ENCODE data around the gene SAMHD1.
"Not testable (repeated sequence)": the region's sequence is repeated elsewhere in the genome, so short reads cannot be mapped to it uniquely, and the experiment has no call there.

SAMHD1 gene

DNA sequence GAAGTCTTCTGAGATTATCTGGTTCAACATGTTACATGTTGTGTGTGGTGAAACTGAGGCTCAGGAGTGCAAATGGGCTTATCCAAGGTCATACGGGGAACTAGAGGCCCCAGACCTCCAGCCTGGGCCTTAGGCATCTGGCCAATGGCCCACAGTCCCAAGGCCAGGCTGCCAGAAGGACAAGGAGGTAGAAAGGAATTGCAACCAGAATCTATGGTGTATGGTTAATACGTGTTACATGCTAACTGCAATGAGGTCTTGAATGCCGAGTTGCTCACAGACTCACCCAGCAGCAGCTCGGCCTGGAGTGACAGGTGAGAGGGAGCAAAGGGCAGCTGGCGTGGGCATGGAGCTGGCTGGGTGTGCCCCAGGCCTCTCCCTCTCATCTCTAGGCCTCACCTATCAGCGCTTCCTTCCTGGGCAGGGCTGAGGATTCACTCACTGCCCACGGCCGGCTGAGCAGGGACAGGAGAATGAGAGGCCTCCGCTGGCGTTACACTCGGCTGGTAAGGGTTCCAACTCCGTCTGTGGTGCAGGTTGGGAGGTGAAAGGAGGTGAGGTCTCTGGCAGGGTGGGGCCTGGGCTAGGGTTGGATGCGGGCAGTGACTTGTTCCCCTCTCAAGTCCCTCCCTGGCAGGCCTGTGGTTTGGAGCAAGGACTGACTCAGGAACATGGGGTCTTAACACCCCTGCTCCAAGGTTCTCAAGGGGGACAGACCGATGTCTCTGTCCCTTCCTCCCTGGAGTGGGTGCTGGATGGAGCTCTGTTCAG is 75.6 kb downstream of the SAMHD1 start, which contains the start of gene TLDC2:
TSS of gene TLDC2 (plus strand) at position 437 of the 771 bp plus-strand sequence. CDS start at position 474, 37 bp downstream.
- TF ChIP-seq ZNF274 (IDR thresholded peaks at IDR 0.05; ENCODE audit: low read depth, low read length) = no peak
- no peak within 1 kb of the TSS for H3K4me3 ChIP-seq (ENCODE audit: low read length)

- H3K4me3 ChIP-seq (ENCODE audit: low read length) = not testable (repeated sequence)
Observed at GRCh38 chr20:36875093-36875492, 76.4 kb downstream of the SAMHD1 start.

- H3K4me3 ChIP-seq (ENCODE audit: low read length) = no peak overlapping the region
- TF ChIP-seq ZNF274 (IDR thresholded peaks at IDR 0.05; ENCODE audit: low read depth, low read length) = no peak
Observed at GRCh38 chr20:36873498-36874189, 77.9 kb downstream of the SAMHD1 start.

DNA sequence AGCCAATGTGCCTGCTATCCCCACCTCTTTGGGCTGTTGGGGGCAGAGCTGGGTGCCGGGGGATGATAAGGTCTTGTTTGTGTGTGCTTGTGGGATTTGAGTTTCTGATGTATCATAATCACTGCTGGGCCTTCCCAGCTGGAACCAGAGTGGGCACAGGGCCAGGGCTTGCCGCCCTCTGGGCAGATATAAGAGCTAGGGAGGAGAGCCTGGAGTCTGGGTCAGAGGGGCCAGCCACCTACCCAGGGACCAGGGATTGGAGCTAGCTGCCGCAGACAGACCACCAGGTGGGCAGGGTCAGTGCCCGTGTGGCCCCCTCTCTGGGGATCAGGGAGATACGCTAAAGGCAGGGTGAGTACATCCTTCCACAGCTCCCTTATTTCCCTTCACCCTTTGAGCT is 78.7 kb downstream of the SAMHD1 start:
- no peak for TF ChIP-seq ZNF274 (IDR thresholded peaks at IDR 0.05; ENCODE audit: low read depth, low read length)

DNA sequence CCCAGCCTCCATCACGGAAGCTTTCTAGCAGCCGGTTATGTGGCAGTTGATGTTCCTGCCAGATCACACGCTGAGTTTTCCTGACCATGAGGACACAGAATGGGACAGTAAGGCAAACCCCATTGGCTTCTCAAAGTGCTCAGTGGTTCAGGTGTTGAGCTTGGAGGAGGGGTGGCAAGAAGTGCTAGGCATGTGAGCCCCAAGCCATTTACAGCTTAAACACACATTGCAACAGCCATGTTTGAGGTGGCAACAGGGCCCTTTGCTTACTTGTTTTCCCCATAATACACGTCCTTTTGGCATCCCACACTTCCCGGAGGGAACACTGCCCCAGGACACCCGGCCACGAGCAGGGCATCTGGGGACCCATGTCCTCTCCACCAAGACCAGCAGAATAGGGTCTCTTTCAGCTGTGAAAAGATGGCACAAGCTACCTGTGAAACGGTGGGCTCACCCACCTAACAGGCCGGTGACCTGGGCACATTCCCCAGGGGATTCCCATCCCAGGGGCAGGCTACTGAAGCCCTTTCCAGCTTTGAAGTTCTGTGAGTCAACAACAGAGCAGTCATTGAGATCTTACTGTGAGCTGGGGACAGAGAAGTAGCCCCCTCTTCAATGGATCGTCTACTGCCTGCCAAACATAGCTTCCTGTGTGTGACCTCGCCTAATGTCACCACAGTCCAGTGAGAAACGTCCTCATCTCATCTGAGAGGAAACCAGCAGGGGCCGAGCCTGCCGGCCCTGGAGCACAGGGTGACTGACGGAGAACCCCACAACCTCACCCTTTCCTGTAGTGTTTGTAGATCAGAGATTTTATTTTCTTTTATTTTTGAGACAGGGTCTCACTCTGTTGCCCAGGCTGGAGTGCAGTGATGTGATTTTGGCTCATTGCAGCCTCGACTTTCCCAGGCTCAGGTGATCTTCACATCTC is 79.6 kb downstream of the SAMHD1 start:
- no peak overlapping the region for H3K4me3 ChIP-seq (ENCODE audit: low read length)
- no peak for TF ChIP-seq ZNF274 (IDR thresholded peaks at IDR 0.05; ENCODE audit: low read depth, low read length)

More for the DNA sequence above, 78.7 kb downstream of the SAMHD1 start:
- H3K4me3 ChIP-seq (ENCODE audit: low read length) = no peak overlapping the region

GRCh38 chr20:36866681-36867495 is 84.6 kb downstream of the SAMHD1 start:
- no peak overlapping the region for H3K4me3 ChIP-seq (ENCODE audit: low read length)
- no peak for TF ChIP-seq ZNF274 (IDR thresholded peaks at IDR 0.05; ENCODE audit: low read depth, low read length)

DNA sequence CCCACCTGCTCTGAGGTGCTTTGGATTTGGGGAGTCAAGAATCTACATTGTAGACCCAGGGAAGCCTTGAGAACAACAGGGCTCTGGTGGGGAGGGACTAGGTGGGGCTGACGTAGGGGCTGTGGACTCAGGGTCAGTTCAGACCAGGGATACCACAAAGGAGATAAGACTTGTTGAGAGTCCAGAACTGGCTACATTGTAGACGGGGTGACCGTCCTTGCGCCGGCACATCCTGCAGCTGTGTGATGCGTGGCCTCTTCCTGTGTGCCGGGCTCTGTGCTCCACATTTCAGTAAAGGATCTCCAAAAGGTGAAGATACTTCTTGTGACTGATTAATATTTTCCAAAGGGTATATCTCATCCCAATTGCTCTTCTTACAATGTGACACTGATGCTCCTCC is 85.3 kb downstream of the SAMHD1 start:
- H3K4me3 ChIP-seq (ENCODE audit: low read length) = no peak overlapping the region
- no peak for TF ChIP-seq ZNF274 (IDR thresholded peaks at IDR 0.05; ENCODE audit: low read depth, low read length)

DNA sequence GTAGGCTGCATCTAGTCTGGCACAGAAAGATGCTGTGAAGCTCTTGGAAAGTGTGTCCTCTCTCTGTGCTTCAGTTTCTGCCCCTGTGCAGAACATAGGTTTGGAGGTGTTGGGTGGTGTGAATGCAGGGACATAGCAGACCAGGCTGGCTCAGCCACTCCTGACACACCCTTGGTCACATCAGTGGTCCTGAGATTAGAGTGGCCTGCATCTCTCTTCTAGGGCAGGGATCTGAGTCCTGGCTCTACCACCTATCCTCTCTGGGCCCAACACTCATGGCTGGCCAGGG is 85.7 kb downstream of the SAMHD1 start:
- TF ChIP-seq ZNF274 (IDR thresholded peaks at IDR 0.05; ENCODE audit: low read depth, low read length) = no peak
- no peak overlapping the region for H3K4me3 ChIP-seq (ENCODE audit: low read length)

GRCh38 chr20:36865076-36865860 is 86.2 kb downstream of the SAMHD1 start:
- TF ChIP-seq ZNF274 (IDR thresholded peaks at IDR 0.05; ENCODE audit: low read depth, low read length) = no peak
- no peak overlapping the region for H3K4me3 ChIP-seq (ENCODE audit: low read length)

- H3K4me3 ChIP-seq (ENCODE audit: low read length) = peak overlapping the region; percentile 72
- TF ChIP-seq ZNF274 (IDR thresholded peaks at IDR 0.05; ENCODE audit: low read depth, low read length) = no peak
Observed at GRCh38 chr20:36862857-36863668, 88.4 kb downstream of the SAMHD1 start.

- H3K4me3 ChIP-seq (ENCODE audit: low read length) = peak overlapping the region; percentile 72; the same call in 1 of the 2 replicates
- no peak for TF ChIP-seq ZNF274 (IDR thresholded peaks at IDR 0.05; ENCODE audit: low read depth, low read length)
Observed at GRCh38 chr20:36861875-36862801, 89.4 kb downstream of the SAMHD1 start.

Measured in GM08714 (cell line).